SK-N-SH (cell line): Measurements from ENCODE around the gene TXLNA.

Experiments used
- CTCF ChIP-seq: fragments of 200-600 bp; sonication (generic); IDR thresholded peaks from 2 replicates; pipeline ENCODE4 v1.6.1; 2017; ENCODE audit warnings: antibody characterized with exemption, mild to moderate bottlenecking, moderate library complexity
- EZH2phosphoT487 ChIP-seq: fragments of 200-600 bp; sonication (generic); IDR thresholded peaks from 2 replicates; pipeline ENCODE4 v1.6.1; 2017; ENCODE audit warnings: low read depth, mixed run types, mild to moderate bottlenecking, antibody characterized with exemption, moderate library complexity, borderline replicate concordance
- PBX3 ChIP-seq: IDR thresholded peaks from 2 replicates; pipeline ENCODE4; 2012
- POLR2AphosphoS5 ChIP-seq: IDR thresholded peaks from 2 replicates; pipeline ENCODE4 v1.6.1; 2012; ENCODE audit warnings: low read depth, low read length
- RFX5 ChIP-seq: IDR thresholded peaks from 2 replicates; pipeline ENCODE4 v1.6.1; 2012; ENCODE audit warnings: mild to moderate bottlenecking, improper control_type of control experiment, low read length

- no peak for TF ChIP-seq CTCF
- TF ChIP-seq PBX3, result no peak
- TF ChIP-seq RFX5, result no peak
- TF ChIP-seq POLR2AphosphoS5, result no peak
- TF ChIP-seq EZH2phosphoT487, result no peak
These were observed 55.3 kb downstream of the TXLNA start for GRCh38 chr1:32234792-32235191.
